ENCODE data around the gene NKAIN2.
"Not testable (repeated sequence)": the region's sequence is repeated elsewhere in the genome, so short reads cannot be mapped to it uniquely, and the experiment has no call there.

NKAIN2 gene

GRCh38 chr6:123962508-123962907 is 158.8 kb downstream of the NKAIN2 start:
- TF ChIP-seq CTCF (conservative IDR thresholded peaks at IDR 0.05; ENCODE audit: control insufficient read depth, insufficient read depth, low read depth, low read length), result no peak
- no peak overlapping the region for H3K4me3 ChIP-seq (ENCODE audit: control insufficient read depth, low read depth, low read length)
- no peak for DNase-seq (ENCODE audit: low read depth)

GRCh38 chr6:123965894-123966293 is 162.2 kb downstream of the NKAIN2 start:
- TF ChIP-seq CTCF (conservative IDR thresholded peaks at IDR 0.05; ENCODE audit: control insufficient read depth, insufficient read depth, low read depth, low read length), result no peak
- H3K4me3 ChIP-seq (ENCODE audit: control insufficient read depth, low read depth, low read length), result no peak overlapping the region
- no peak for DNase-seq (ENCODE audit: low read depth)

- TF ChIP-seq CTCF (conservative IDR thresholded peaks at IDR 0.05; ENCODE audit: control insufficient read depth, insufficient read depth, low read depth, low read length), result no peak
- no peak overlapping the region for H3K4me3 ChIP-seq (ENCODE audit: control insufficient read depth, low read depth, low read length)
- DNase-seq (ENCODE audit: low read depth), result no peak
Observed at GRCh38 chr6:123966618-123967017, 163.0 kb downstream of the NKAIN2 start.

- no peak overlapping the region for H3K4me3 ChIP-seq (ENCODE audit: control insufficient read depth, low read depth, low read length)
- no peak for TF ChIP-seq CTCF (conservative IDR thresholded peaks at IDR 0.05; ENCODE audit: control insufficient read depth, insufficient read depth, low read depth, low read length)
- DNase-seq (ENCODE audit: low read depth), result no peak
Observed at GRCh38 chr6:123967905-123968304, 164.2 kb downstream of the NKAIN2 start.

- no peak for DNase-seq (ENCODE audit: low read depth)
- no peak overlapping the region for H3K4me3 ChIP-seq (ENCODE audit: control insufficient read depth, low read depth, low read length)
- no peak for TF ChIP-seq CTCF (conservative IDR thresholded peaks at IDR 0.05; ENCODE audit: control insufficient read depth, insufficient read depth, low read depth, low read length)
Observed at GRCh38 chr6:123972600-123973294, 169.1 kb downstream of the NKAIN2 start.

GRCh38 chr6:123980311-123980710 is 176.6 kb downstream of the NKAIN2 start:
- DNase-seq (ENCODE audit: low read depth), result no peak
- no peak overlapping the region for H3K4me3 ChIP-seq (ENCODE audit: control insufficient read depth, low read depth, low read length)
- TF ChIP-seq CTCF (conservative IDR thresholded peaks at IDR 0.05; ENCODE audit: control insufficient read depth, insufficient read depth, low read depth, low read length), result no peak

- no peak for DNase-seq (ENCODE audit: low read depth)
- TF ChIP-seq CTCF (conservative IDR thresholded peaks at IDR 0.05; ENCODE audit: control insufficient read depth, insufficient read depth, low read depth, low read length), result no peak
- no peak overlapping the region for H3K4me3 ChIP-seq (ENCODE audit: control insufficient read depth, low read depth, low read length)
Observed at GRCh38 chr6:123986938-123987337, 183.3 kb downstream of the NKAIN2 start.

- not testable (repeated sequence) for DNase-seq (ENCODE audit: low read depth); H3K4me3 ChIP-seq (ENCODE audit: control insufficient read depth, low read depth, low read length)
Observed at GRCh38 chr6:123989918-123990317, 186.3 kb downstream of the NKAIN2 start.

Data from fibroblast of mammary gland (primary cell).